ENCODE measurements around the gene GRIK4. TPM values are rescaled to one million over a fixed set of nuclear protein-coding genes. Genes with fewer than 3 reads are reported as not detected.
A peak's percentile ranks its signal among the peaks of the same experiment; 100 is the strongest.

The GRIK4 gene
- total RNA-seq, 1 donor from 2014 or later = 0.36 TPM

GRCh38 chr11:120632579-120632978 lies 121.0 kb downstream of the GRIK4 start:
- Mint-ChIP-seq H3K36me3 (no peaks in the 10 kb centered on the region), H3K4me3 (no peak overlapping the region), H3K4me1 (peaks cover 50% of the 10 kb centered on the region), H3K27ac (peak overlapping the region; percentile 80), H3K9me3 (no peaks in the 10 kb centered on the region), H3K27me3 (ENCODE audit: insufficient read depth, low read depth) (peaks cover 20% of the 10 kb centered on the region)
- Histone ChIP-seq H3K4me1 (peaks cover 10% of the 10 kb centered on the region), H3F3A (ENCODE audit: low read depth) (no peaks in the 10 kb centered on the region), H3K9me3 (ENCODE audit: low read depth) (no peaks in the 10 kb centered on the region), H3K36me3 (no peaks in the 10 kb centered on the region), H3K4me2 (no peak overlapping the region), H3K79me2 (ENCODE audit: low read depth) (no peaks in the 10 kb centered on the region), H3K27me3 (no peaks in the 10 kb centered on the region), H3K27ac (no peak overlapping the region), H2AFZ (replicated peaks) (no peak overlapping the region), H3K9ac (no peak overlapping the region), H4K20me1 (ENCODE audit: low read depth) (no peaks in the 10 kb centered on the region), H3K4me3 (no peak overlapping the region)
- TF ChIP-seq CTCF (IDR thresholded peaks at IDR 0.05) (peak; percentile 13), EZH2 (IDR thresholded peaks at IDR 0.05) (no peak)
- DNase-seq (ENCODE audit: low spot score) = no peak

- no peak for DNase-seq (ENCODE audit: low spot score)
- Histone ChIP-seq H3K4me2 (no peak overlapping the region), H3K4me3 (no peak overlapping the region), H4K20me1 (ENCODE audit: low read depth) (no peaks in the 10 kb centered on the region), H3K4me1 (peaks cover 10% of the 10 kb centered on the region), H3K79me2 (ENCODE audit: low read depth) (no peaks in the 10 kb centered on the region), H3K27me3 (no peaks in the 10 kb centered on the region), H3K27ac (no peak overlapping the region), H3K9ac (no peak overlapping the region), H3F3A (ENCODE audit: low read depth) (no peaks in the 10 kb centered on the region), H3K36me3 (no peaks in the 10 kb centered on the region), H3K9me3 (ENCODE audit: low read depth) (no peaks in the 10 kb centered on the region), H2AFZ (replicated peaks) (no peak overlapping the region)
- H3K9me3 Mint-ChIP-seq = no peaks in the 10 kb centered on the region
- peaks cover 49% of the 10 kb centered on the region for H3K4me1 Mint-ChIP-seq
- H3K4me3 Mint-ChIP-seq = peak overlapping the region; percentile 55
- no peaks in the 10 kb centered on the region for H3K36me3 Mint-ChIP-seq
- TF ChIP-seq EZH2phosphoT487 (IDR thresholded peaks at IDR 0.05) (no peak), CTCF (IDR thresholded peaks at IDR 0.05) (no peak), EZH2 (IDR thresholded peaks at IDR 0.05) (no peak)
- peaks cover 24% of the 10 kb centered on the region for H3K27me3 Mint-ChIP-seq (ENCODE audit: insufficient read depth, low read depth)
- no peak overlapping the region for H3K27ac Mint-ChIP-seq
These were observed 122.3 kb downstream of the GRIK4 start for GRCh38 chr11:120633616-120634393.

- no peak overlapping the region for H3K4me2 ChIP-seq
- no peaks in the 10 kb centered on the region for H3K36me3 ChIP-seq
- Mint-ChIP-seq H3K4me3 (no peak overlapping the region), H3K27me3 (ENCODE audit: insufficient read depth, low read depth) (peaks cover 24% of the 10 kb centered on the region), H3K4me1 (peaks cover 42% of the 10 kb centered on the region), H3K9me3 (no peaks in the 10 kb centered on the region), H3K27ac (no peak overlapping the region), H3K36me3 (no peaks in the 10 kb centered on the region)
- H3K79me2 ChIP-seq (ENCODE audit: low read depth) = no peaks in the 10 kb centered on the region
- no peak for TF ChIP-seq EZH2 (IDR thresholded peaks at IDR 0.05)
- no peak for TF ChIP-seq EZH2phosphoT487 (IDR thresholded peaks at IDR 0.05)
- H3K4me1 ChIP-seq = peaks cover 8% of the 10 kb centered on the region
- no peak for DNase-seq (ENCODE audit: low spot score)
- no peaks in the 10 kb centered on the region for H4K20me1 ChIP-seq (ENCODE audit: low read depth)
- no peaks in the 10 kb centered on the region for H3F3A ChIP-seq (ENCODE audit: low read depth)
- H3K4me3 ChIP-seq = no peak overlapping the region
- peaks cover 6% of the 10 kb centered on the region for H3K27me3 ChIP-seq
- no peak overlapping the region for H3K27ac ChIP-seq
- no peak overlapping the region for H2AFZ ChIP-seq (replicated peaks)
- H3K9me3 ChIP-seq (ENCODE audit: low read depth) = no peaks in the 10 kb centered on the region
- no peak overlapping the region for H3K9ac ChIP-seq
These were observed 123.2 kb downstream of the GRIK4 start for GRCh38 chr11:120634706-120635105.

DNA sequence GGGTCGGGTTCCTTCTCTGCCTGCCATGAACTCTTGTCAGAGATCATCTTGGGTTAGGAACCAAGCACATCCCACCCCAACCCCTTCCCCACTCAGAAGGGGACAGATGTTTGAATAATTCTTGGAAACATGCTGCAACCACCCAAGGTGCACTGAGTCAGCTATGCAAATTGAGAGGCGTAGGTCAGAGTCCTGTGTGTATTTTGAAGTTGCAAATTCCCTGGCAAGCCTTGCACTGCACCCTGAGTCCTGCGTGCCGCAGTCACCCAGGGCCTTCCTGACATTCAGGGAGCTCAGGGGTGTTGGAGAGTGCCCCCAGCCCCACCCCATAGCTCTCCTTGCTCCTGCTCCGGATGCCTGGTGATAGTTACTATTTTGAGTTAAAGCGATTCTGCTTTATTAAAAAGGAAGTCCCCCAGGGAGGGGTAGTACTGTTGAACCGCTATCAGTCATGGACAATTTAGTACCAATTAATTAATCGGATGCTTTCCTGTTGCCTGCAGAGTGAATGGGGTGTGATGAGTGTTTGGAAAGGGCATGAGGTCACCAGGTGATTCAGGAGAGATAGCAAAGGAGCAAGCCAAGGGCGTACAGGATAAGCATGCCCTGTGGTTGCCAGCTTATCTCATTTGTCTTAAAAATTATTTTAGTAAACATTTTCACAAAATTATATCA lies 123.7 kb downstream of the GRIK4 start:
- TF ChIP-seq CTCF (IDR thresholded peaks at IDR 0.05) (no peak), EZH2 (IDR thresholded peaks at IDR 0.05) (no peak), EZH2phosphoT487 (IDR thresholded peaks at IDR 0.05) (no peak)
- DNase-seq (ENCODE audit: low spot score) = no peak
- no peak overlapping the region for H3K4me2 ChIP-seq

More for the DNA sequence above, 123.7 kb downstream of the GRIK4 start:
- Histone ChIP-seq H3K9me3 (ENCODE audit: low read depth) (no peaks in the 10 kb centered on the region), H3K4me1 (peaks cover 3% of the 10 kb centered on the region), H3K27me3 (peaks cover 12% of the 10 kb centered on the region), H3K36me3 (no peaks in the 10 kb centered on the region), H4K20me1 (ENCODE audit: low read depth) (no peaks in the 10 kb centered on the region), H3F3A (ENCODE audit: low read depth) (no peaks in the 10 kb centered on the region), H3K27ac (no peak overlapping the region), H3K9ac (no peak overlapping the region), H3K4me3 (no peak overlapping the region), H3K79me2 (ENCODE audit: low read depth) (no peaks in the 10 kb centered on the region), H2AFZ (replicated peaks) (no peak overlapping the region)
- H3K27ac Mint-ChIP-seq = no peak overlapping the region
- no peak overlapping the region for H3K4me3 Mint-ChIP-seq
- no peaks in the 10 kb centered on the region for H3K9me3 Mint-ChIP-seq
- peaks cover 37% of the 10 kb centered on the region for H3K4me1 Mint-ChIP-seq
- peaks cover 24% of the 10 kb centered on the region for H3K27me3 Mint-ChIP-seq (ENCODE audit: insufficient read depth, low read depth)
- H3K36me3 Mint-ChIP-seq = no peaks in the 10 kb centered on the region
